ENCODE data around the gene OR14A16. TPM values are rescaled to one million over a fixed set of nuclear protein-coding genes. Genes with fewer than 3 reads are reported as not detected.

The OR14A16 gene
- total RNA-seq, result not detected in 2 replicates

DNA sequence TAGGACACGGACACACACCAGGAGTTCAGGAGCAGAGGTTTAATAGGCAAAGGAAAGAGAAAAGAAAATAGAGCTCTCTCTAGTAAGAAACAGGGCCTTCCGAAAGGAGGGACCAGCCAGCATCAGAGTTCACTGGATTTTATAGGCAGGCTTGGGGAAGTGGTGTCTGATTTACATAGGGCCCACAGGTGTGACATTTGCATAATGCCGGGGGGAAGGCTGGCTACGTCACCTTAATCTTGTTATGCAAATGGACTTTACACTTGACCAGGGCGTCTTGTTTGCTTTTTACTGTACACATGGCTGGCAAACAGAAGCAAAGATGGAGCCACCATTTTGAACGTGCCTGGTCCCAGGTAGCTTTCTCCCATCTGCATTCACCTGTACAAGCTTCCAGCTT, at the start of gene OR14A16:
TSS of gene OR14A16 (minus strand) at position 97 of the 400 bp plus-strand sequence. CDS start 8,390 bp downstream, outside the sequence.

DNA sequence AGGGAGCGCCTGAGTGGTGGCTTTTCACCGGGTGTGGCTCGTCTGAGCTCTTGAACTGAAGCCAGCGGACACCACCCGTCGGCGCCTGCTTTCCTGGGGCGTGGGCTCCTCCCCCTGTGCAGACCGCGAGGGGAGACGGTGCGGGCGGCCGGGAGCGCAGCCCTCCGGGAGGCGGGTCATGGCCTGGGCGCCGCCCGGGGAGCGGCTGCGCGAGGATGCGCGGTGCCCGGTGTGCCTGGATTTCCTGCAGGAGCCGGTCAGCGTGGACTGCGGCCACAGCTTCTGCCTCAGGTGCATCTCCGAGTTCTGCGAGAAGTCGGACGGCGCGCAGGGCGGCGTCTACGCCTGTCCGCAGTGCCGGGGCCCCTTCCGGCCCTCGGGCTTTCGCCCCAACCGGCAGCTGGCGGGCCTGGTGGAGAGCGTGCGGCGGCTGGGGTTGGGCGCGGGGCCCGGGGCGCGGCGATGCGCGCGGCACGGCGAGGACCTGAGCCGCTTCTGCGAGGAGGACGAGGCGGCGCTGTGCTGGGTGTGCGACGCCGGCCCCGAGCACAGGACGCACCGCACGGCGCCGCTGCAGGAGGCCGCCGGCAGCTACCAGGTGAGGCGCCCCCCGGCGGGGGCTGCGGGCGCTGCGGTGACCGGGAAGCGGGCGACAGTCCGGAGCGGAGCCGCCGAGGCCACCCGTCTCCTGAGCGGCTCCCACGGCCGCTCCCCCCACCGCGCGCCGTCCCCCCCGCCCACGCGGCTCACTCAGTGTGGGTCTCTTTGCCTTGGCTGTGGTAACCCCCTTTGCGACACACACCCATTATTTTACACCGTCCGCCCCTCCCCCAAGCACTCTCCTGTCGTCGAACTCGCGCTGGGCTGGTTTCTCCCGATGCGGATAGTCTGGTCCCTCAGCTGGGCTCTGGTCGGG, 33.4 kb upstream of the OR14A16 start, which contains the start of gene TRIM58:
TSS of gene TRIM58 (plus strand) at position 119 of the 916 bp plus-strand sequence. CDS start at position 179, 60 bp downstream.

GRCh38 chr1:247841796-247842195, 17.9 kb upstream of the OR14A16 start, which contains the start of gene OR11L1:
Gene OR11L1 (minus strand): TSS chr1:247841896. CDS start chr1:247841896, 0 bp downstream.

Other genes starting within 250 kb of the OR14A16 start
- not detected in 2 replicates for gene OR2G2, start 235.8 kb downstream of the OR14A16 start, total RNA-seq
- not detected in 2 replicates for gene OR2G3, start 218.5 kb downstream of the OR14A16 start, total RNA-seq
- not detected in 2 replicates for gene OR13G1, start 144.4 kb downstream of the OR14A16 start, total RNA-seq
- not detected in 2 replicates for gene OR6F1, start 107.5 kb downstream of the OR14A16 start, total RNA-seq
- not detected in 2 replicates for gene OR14K1, start 85.5 kb downstream of the OR14A16 start, total RNA-seq
- not detected in 2 replicates for gene OR14A2, start 76.0 kb downstream of the OR14A16 start, total RNA-seq
- gene OR1C1, start 63.6 kb downstream of the OR14A16 start, total RNA-seq, result not detected in 2 replicates
- gene OR11L1, start 17.8 kb upstream of the OR14A16 start, total RNA-seq, result not detected in 2 replicates
- gene TRIM58, start 33.1 kb upstream of the OR14A16 start, total RNA-seq, result not detected in 2 replicates
- not detected in 2 replicates for gene OR2W3, start 71.5 kb upstream of the OR14A16 start, total RNA-seq
- gene OR2T8, start 96.1 kb upstream of the OR14A16 start, total RNA-seq, result not detected in 2 replicates
- not detected in 2 replicates for gene OR2AJ1, start 100.8 kb upstream of the OR14A16 start, total RNA-seq
- gene OR2L8, start 124.7 kb upstream of the OR14A16 start, total RNA-seq, result not detected in 2 replicates
- not detected in 2 replicates for gene OR2AK2, start 141.1 kb upstream of the OR14A16 start, total RNA-seq
- under 0.01 TPM in 1 of 2 replicates, not detected in the other for gene OR2L5, start 189.5 kb upstream of the OR14A16 start, total RNA-seq
- not detected in 2 replicates for gene OR2L2, start 206.0 kb upstream of the OR14A16 start, total RNA-seq
- gene OR2L3, start 222.7 kb upstream of the OR14A16 start, total RNA-seq, result not detected in 2 replicates